GM13976 (cell line): ENCODE measurements around the gene OSBPL3.

Source experiments
- DNase-seq: peaks from one replicate; pipeline ENCODE4 v3.0.0; 2012; ENCODE audit warnings: low spot score
- CTCF ChIP-seq: IDR thresholded peaks from 2 replicates; pipeline ENCODE4 v1.5.1; 2012; ENCODE audit warnings: borderline replicate concordance, mild to moderate bottlenecking; ENCODE audit not compliant: insufficient read depth; ENCODE audit errors: extremely low read depth, missing control alignments, control extremely low read depth
- in situ Hi-C: fragments of 300-500 bp; cut with MboI; formaldehyde crosslinking; loops from one replicate; pipeline ENCODE4 v1.12.0; 2022; ENCODE audit warnings: low sequenced_read_pairs, mixed read lengths, inconsistent platforms; ENCODE audit not compliant: unreplicated experiment

The OSBPL3 gene

GRCh38 chr7:24836084-24836483, 143.9 kb downstream of the OSBPL3 start:
- no peak for TF ChIP-seq CTCF
- peak; percentile 47 for DNase-seq
- in situ Hi-C loops, result no loop called here

GRCh38 chr7:24835643-24836042, 144.3 kb downstream of the OSBPL3 start:
- in situ Hi-C loops, result no loop called here

GRCh38 chr7:24834128-24834798, 145.7 kb downstream of the OSBPL3 start:
- TF ChIP-seq CTCF, result no peak
- in situ Hi-C loops, result no loop called here
- peak; percentile 46 for DNase-seq

More at GRCh38 chr7:24835643-24836042, 144.3 kb downstream of the OSBPL3 start:
- TF ChIP-seq CTCF, result no peak
- DNase-seq, result no peak

- DNase-seq, result no peak
- in situ Hi-C loops, result no loop called here
- no peak for TF ChIP-seq CTCF
Observed at GRCh38 chr7:24833549-24833948, 146.4 kb downstream of the OSBPL3 start.

- TF ChIP-seq CTCF, result no peak
- no peak for DNase-seq
- in situ Hi-C loops, result no loop called here
Observed at GRCh38 chr7:24831240-24831639, 148.7 kb downstream of the OSBPL3 start.

- no peak for TF ChIP-seq CTCF
- no peak for DNase-seq
- in situ Hi-C loops, result no loop called here
Observed at GRCh38 chr7:24830440-24831050, 149.4 kb downstream of the OSBPL3 start.

- in situ Hi-C loops, result loop anchor here (10.0 kb wide), 1 partner anchor 155 kb away; the partner anchor contains the start of gene OSBPL3
- no peak for DNase-seq
- TF ChIP-seq CTCF, result no peak
Observed at GRCh38 chr7:24829787-24830186, 150.2 kb downstream of the OSBPL3 start.
